ENCODE data around the gene VAMP1. TPM values are rescaled to one million over a fixed set of nuclear protein-coding genes. Genes with fewer than 3 reads are reported as not detected.

Gene VAMP1
- total and polyA plus RNA-seq, 9 of the 15 experiments (the other 6 are each of a cell fraction or from before 2014, with no cell fraction given): 0.76 to 13.2 (median 4.2) TPM

DNA sequence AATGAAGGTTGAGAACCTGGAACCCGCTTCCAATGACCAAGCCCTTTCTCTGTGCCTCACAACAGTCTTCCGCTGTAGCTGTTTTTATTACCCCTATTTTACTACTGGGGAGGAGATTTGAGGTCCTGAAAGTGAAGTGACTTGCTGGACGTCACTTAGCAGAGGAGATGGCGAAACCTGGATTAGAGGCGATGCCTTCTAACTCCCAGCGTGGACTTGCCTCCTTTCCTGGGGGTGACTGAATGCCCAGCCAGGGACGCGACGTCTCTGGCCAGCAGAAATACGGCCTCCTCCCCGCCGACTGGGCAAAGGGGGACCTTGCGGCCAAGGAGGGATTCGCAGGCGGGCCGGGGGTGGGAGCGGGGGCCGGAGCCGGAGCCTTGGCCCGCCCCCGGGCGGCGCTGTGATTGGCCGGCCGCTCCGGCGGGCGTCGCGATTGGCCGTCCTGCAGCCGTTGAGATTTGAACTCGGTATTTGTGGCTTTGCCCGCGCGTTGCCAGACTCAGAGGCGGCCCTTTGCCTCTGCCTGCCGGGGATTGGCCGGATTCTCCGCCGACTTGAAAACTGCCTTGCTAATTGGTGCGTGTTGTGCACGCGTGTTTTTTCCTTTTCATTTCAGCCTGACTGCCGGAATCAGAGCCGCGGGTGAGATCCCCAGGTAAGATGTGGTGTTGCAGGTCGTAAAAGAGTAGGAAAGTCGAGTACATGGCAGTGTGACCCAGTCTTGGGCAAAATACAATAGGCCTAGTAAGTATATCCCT lies 23.2 kb upstream of the VAMP1 start, which contains the start of gene NCAPD2 (continued):
- TF ChIP-seq SIN3A (IDR thresholded peaks at IDR 0.05; ENCODE audit: borderline replicate concordance in 2 of 2, control insufficient read depth in 1 of 2, low read depth in 2 of 2, low read length in 2 of 2) (peak; percentile 32 to 33; a peak in 2 of 4 replicates), FOSL1 (tag; conservative IDR thresholded peaks at IDR 0.05) (no peak), POLR2H (tag; IDR thresholded peaks at IDR 0.05; ENCODE audit: low read depth) (peak; percentile 64), HDAC8 (tag; IDR thresholded peaks at IDR 0.05) (no peak), HMGN3 (IDR thresholded peaks at IDR 0.05; ENCODE audit: borderline replicate concordance, extremely low read depth, insufficient read length, low read depth, low read length) (peak; percentile 49), TSHZ1 (CRISPR knock-in tag; IDR thresholded peaks at IDR 0.05) (no peak), TFAP4 (CRISPR knock-in tag; IDR thresholded peaks at IDR 0.05; ENCODE audit: borderline replicate concordance) (peak; percentile 39; the same call in 1 of the 2 replicates), ZNF668 (CRISPR knock-in tag; IDR thresholded peaks at IDR 0.05) (no peak), ZBTB43 (CRISPR knock-in tag; IDR thresholded peaks at IDR 0.05) (no peak), KDM1A (IDR thresholded peaks at IDR 0.05) (peak; percentile 56 to 63; a peak in 1 of 4 replicates), ZNF586 (CRISPR knock-in tag; conservative IDR thresholded peaks at IDR 0.05) (no peak), KDM4B (IDR thresholded peaks at IDR 0.05; ENCODE audit: borderline replicate concordance in 2 of 2, low read depth in 1 of 2) (no peak), CBX3 (IDR thresholded peaks at IDR 0.05; ENCODE audit: borderline replicate concordance in 1 of 2, low read length in 2 of 2) (no peak; a peak in 1 of 3 replicates)
- TF ChIP-seq, protein P1, sequence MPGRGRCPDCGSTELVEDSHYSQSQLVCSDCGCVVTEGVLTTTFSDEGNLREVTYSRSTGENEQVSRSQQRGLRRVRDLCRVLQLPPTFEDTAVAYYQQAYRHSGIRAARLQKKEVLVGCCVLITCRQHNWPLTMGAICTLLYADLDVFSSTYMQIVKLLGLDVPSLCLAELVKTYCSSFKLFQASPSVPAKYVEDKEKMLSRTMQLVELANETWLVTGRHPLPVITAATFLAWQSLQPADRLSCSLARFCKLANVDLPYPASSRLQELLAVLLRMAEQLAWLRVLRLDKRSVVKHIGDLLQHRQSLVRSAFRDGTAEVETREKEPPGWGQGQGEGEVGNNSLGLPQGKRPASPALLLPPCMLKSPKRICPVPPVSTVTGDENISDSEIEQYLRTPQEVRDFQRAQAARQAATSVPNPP (IDR thresholded peaks at IDR 0.05; ENCODE audit: borderline replicate concordance, insufficient read depth, insufficient read length): no peak
- TF ChIP-seq, protein P2, sequence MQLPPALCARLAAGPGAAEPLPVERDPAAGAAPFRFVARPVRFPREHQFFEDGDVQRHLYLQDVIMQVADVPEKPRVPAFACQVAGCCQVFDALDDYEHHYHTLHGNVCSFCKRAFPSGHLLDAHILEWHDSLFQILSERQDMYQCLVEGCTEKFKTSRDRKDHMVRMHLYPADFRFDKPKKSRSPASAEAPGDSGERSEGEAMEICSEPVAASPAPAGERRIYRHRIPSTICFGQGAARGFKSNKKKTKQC (CRISPR knock-in tag; IDR thresholded peaks at IDR 0.05): no peak
- TF ChIP-seq, protein P3, sequence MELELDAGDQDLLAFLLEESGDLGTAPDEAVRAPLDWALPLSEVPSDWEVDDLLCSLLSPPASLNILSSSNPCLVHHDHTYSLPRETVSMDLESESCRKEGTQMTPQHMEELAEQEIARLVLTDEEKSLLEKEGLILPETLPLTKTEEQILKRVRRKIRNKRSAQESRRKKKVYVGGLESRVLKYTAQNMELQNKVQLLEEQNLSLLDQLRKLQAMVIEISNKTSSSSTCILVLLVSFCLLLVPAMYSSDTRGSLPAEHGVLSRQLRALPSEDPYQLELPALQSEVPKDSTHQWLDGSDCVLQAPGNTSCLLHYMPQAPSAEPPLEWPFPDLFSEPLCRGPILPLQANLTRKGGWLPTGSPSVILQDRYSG (tag; conservative IDR thresholded peaks at IDR 0.05; ENCODE audit: low read depth): no peak
